ENCODE results near the gene CRHR1.

The CRHR1 gene

DNA sequence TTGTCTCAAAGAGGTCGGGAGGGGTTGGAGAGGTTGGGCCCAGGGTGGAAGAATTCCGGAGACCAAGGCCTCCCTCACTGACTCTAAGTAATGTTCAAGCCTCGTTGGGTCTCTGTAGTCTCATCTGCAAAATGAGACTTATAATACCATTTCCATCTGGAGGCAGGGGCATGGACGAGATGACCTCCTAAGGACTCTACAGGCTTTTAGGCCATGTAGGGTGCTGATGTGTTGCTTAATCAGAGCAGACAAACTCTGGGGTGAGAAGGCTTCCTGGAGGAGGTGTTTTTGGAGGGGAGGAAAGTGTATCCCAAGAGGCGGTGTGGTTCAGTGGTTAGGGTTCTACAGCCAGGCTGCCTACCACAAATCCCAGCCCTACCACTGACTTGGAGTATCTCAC lies 63.6 kb downstream of the CRHR1 start:
- Histone ChIP-seq H3K36me3 (ENCODE audit: control insufficient read depth in 5 of 5, insufficient read depth in 5 of 5, low read length in 5 of 5) (no peaks in the 10 kb centered on the region), H3K27ac (ENCODE audit: low read depth, low read length) (no peak overlapping the region), H3K9ac (ENCODE audit: low read length in 5 of 5) (no peak overlapping the region)

GRCh38 chr17:45848405-45848804 lies 64.3 kb downstream of the CRHR1 start:
- Histone ChIP-seq H3K4me3 (ENCODE audit: low read depth in 1 of 5, low read length in 5 of 5) (no peak overlapping the region), H3K9ac (ENCODE audit: low read length in 5 of 5) (no peak overlapping the region), H3K4me1 (ENCODE audit: control insufficient read depth in 5 of 5, insufficient read depth in 5 of 5, low read length in 5 of 5) (peaks cover 0 to 8% (median 3%) of the 10 kb centered on the region in 5 donors), H3K27me3 (ENCODE audit: control insufficient read depth in 5 of 5, insufficient read depth in 4 of 5, low read length in 5 of 5) (peaks cover 2 to 21% (median 16%) of the 10 kb centered on the region in 5 donors), H3K36me3 (ENCODE audit: control insufficient read depth in 5 of 5, insufficient read depth in 5 of 5, low read length in 5 of 5) (no peaks in the 10 kb centered on the region), H3K9me3 (ENCODE audit: control insufficient read depth in 5 of 5, low read length in 5 of 5) (no peaks in the 10 kb centered on the region), H3K27ac (ENCODE audit: low read depth, low read length) (no peak overlapping the region)

More for the DNA sequence above, 63.6 kb downstream of the CRHR1 start:
- Histone ChIP-seq H3K4me1 (ENCODE audit: control insufficient read depth in 5 of 5, insufficient read depth in 5 of 5, low read length in 5 of 5) (peaks cover 0 to 8% (median 3%) of the 10 kb centered on the region in 5 donors), H3K4me3 (ENCODE audit: low read depth in 1 of 5, low read length in 5 of 5) (no peak overlapping the region), H3K9me3 (ENCODE audit: control insufficient read depth in 5 of 5, low read length in 5 of 5) (no peaks in the 10 kb centered on the region), H3K27me3 (ENCODE audit: control insufficient read depth in 5 of 5, insufficient read depth in 4 of 5, low read length in 5 of 5) (peaks cover 2 to 21% (median 15%) of the 10 kb centered on the region in 5 donors)

- Histone ChIP-seq H3K9me3 (ENCODE audit: control insufficient read depth in 5 of 5, low read length in 5 of 5) (no peaks in the 10 kb centered on the region), H3K27ac (ENCODE audit: low read depth, low read length) (no peak overlapping the region), H3K9ac (ENCODE audit: low read length in 5 of 5) (no peak overlapping the region), H3K36me3 (ENCODE audit: control insufficient read depth in 5 of 5, insufficient read depth in 5 of 5, low read length in 5 of 5) (no peaks in the 10 kb centered on the region), H3K4me1 (ENCODE audit: control insufficient read depth in 5 of 5, insufficient read depth in 5 of 5, low read length in 5 of 5) (peaks cover 0 to 8% (median 3%) of the 10 kb centered on the region in 5 donors), H3K27me3 (ENCODE audit: control insufficient read depth in 5 of 5, insufficient read depth in 4 of 5, low read length in 5 of 5) (peaks cover 2 to 23% (median 21%) of the 10 kb centered on the region in 5 donors), H3K4me3 (ENCODE audit: low read depth in 1 of 5, low read length in 5 of 5) (no peak overlapping the region)
Measured at GRCh38 chr17:45848868-45849535, 64.9 kb downstream of the CRHR1 start.

GRCh38 chr17:45849536-45849990 lies 65.4 kb downstream of the CRHR1 start:
- no peak overlapping the region for H3K4me3 ChIP-seq (ENCODE audit: low read depth in 1 of 5, low read length in 5 of 5)
- H3K4me1 ChIP-seq (ENCODE audit: control insufficient read depth in 5 of 5, insufficient read depth in 5 of 5, low read length in 5 of 5) = peaks cover 0 to 8% (median 3%) of the 10 kb centered on the region in 5 donors
- no peaks in the 10 kb centered on the region for H3K36me3 ChIP-seq (ENCODE audit: control insufficient read depth in 5 of 5, insufficient read depth in 5 of 5, low read length in 5 of 5)
- H3K9ac ChIP-seq (ENCODE audit: low read length in 5 of 5) = no peak overlapping the region
- no peak overlapping the region for H3K27ac ChIP-seq (ENCODE audit: low read depth, low read length)
- H3K27me3 ChIP-seq (ENCODE audit: control insufficient read depth in 5 of 5, insufficient read depth in 4 of 5, low read length in 5 of 5) = peaks cover 2 to 23% (median 21%) of the 10 kb centered on the region in 5 donors
- no peaks in the 10 kb centered on the region for H3K9me3 ChIP-seq (ENCODE audit: control insufficient read depth in 5 of 5, low read length in 5 of 5)

- peaks cover 0 to 1% (median 0%) of the 10 kb centered on the region in 5 donors for H3K9me3 ChIP-seq (ENCODE audit: control insufficient read depth in 5 of 5, low read length in 5 of 5)
- H3K4me1 ChIP-seq (ENCODE audit: control insufficient read depth in 5 of 5, insufficient read depth in 5 of 5, low read length in 5 of 5) = peaks cover 0 to 8% (median 3%) of the 10 kb centered on the region in 5 donors
- peaks cover 2 to 23% (median 21%) of the 10 kb centered on the region in 5 donors for H3K27me3 ChIP-seq (ENCODE audit: control insufficient read depth in 5 of 5, insufficient read depth in 4 of 5, low read length in 5 of 5)
- H3K36me3 ChIP-seq (ENCODE audit: control insufficient read depth in 5 of 5, insufficient read depth in 5 of 5, low read length in 5 of 5) = no peaks in the 10 kb centered on the region
- no peak overlapping the region for H3K9ac ChIP-seq (ENCODE audit: low read length in 5 of 5)
- H3K4me3 ChIP-seq (ENCODE audit: low read depth in 1 of 5, low read length in 5 of 5) = no peak overlapping the region
- H3K27ac ChIP-seq (ENCODE audit: low read depth, low read length) = no peak overlapping the region
Measured at GRCh38 chr17:45850011-45850410, 65.9 kb downstream of the CRHR1 start.

DNA sequence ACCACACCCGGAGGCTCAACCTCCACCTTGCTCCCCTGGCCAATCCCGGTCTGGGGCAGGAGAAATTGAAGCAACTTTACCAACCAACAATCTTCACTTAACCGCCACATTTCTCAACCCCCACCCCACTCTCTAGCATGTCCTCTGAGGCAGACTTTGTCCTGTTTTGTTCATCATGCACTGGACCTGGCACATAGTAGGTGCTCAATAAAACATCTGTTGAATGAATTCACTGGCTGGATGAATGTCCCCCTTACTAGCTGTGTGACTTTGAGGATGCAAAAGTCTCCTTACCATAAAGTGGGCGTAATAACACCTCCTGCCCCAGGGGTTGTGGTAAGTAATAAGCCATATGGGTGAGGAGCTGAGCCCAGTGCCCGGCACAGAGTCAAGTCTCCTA lies 66.3 kb downstream of the CRHR1 start:
- Histone ChIP-seq H3K9me3 (ENCODE audit: control insufficient read depth in 5 of 5, low read length in 5 of 5) (peaks cover 0 to 5% (median 0%) of the 10 kb centered on the region in 5 donors), H3K9ac (ENCODE audit: low read length in 5 of 5) (no peak overlapping the region), H3K27ac (ENCODE audit: low read depth, low read length) (no peak overlapping the region), H3K4me3 (ENCODE audit: low read depth in 1 of 5, low read length in 5 of 5) (no peak overlapping the region), H3K4me1 (ENCODE audit: control insufficient read depth in 5 of 5, insufficient read depth in 5 of 5, low read length in 5 of 5) (peaks cover 0 to 8% (median 3%) of the 10 kb centered on the region in 5 donors), H3K27me3 (ENCODE audit: control insufficient read depth in 5 of 5, insufficient read depth in 4 of 5, low read length in 5 of 5) (peaks cover 2 to 21% (median 19%) of the 10 kb centered on the region in 5 donors), H3K36me3 (ENCODE audit: control insufficient read depth in 5 of 5, insufficient read depth in 5 of 5, low read length in 5 of 5) (no peaks in the 10 kb centered on the region)

- H3K27me3 ChIP-seq (ENCODE audit: control insufficient read depth in 5 of 5, insufficient read depth in 4 of 5, low read length in 5 of 5) = peaks cover 2 to 21% (median 15%) of the 10 kb centered on the region in 5 donors
- peaks cover 0 to 8% (median 3%) of the 10 kb centered on the region in 5 donors for H3K4me1 ChIP-seq (ENCODE audit: control insufficient read depth in 5 of 5, insufficient read depth in 5 of 5, low read length in 5 of 5)
- H3K36me3 ChIP-seq (ENCODE audit: control insufficient read depth in 5 of 5, insufficient read depth in 5 of 5, low read length in 5 of 5) = no peaks in the 10 kb centered on the region
- H3K27ac ChIP-seq (ENCODE audit: low read depth, low read length) = no peak overlapping the region
- no peak overlapping the region for H3K4me3 ChIP-seq (ENCODE audit: low read depth in 1 of 5, low read length in 5 of 5)
- H3K9ac ChIP-seq (ENCODE audit: low read length in 5 of 5) = no peak overlapping the region
- peaks cover 0 to 5% (median 0%) of the 10 kb centered on the region in 5 donors for H3K9me3 ChIP-seq (ENCODE audit: control insufficient read depth in 5 of 5, low read length in 5 of 5)
Measured at GRCh38 chr17:45851022-45851421, 66.9 kb downstream of the CRHR1 start.

DNA sequence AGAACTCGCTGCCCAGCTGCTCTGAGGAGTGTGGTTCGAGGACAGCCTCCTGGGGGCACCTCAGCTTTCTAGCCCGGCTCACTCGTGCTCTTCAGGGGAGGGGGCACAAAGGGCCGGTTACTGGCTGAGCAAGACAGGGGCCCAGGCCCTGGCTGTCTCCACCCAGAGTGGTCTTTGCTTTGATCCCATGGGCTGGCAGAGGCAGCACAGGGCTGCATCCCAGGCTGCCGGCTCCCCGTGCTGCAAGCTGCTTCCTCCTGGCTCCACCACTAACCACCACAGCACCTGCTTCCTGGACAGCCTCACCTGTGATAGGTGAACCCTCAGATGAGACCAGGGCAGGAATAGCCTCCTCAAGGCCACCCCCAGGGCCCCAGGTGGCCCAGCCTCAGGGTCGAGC lies 67.3 kb downstream of the CRHR1 start:
- peaks cover 0 to 5% (median 0%) of the 10 kb centered on the region in 5 donors for H3K9me3 ChIP-seq (ENCODE audit: control insufficient read depth in 5 of 5, low read length in 5 of 5)
- H3K4me1 ChIP-seq (ENCODE audit: control insufficient read depth in 5 of 5, insufficient read depth in 5 of 5, low read length in 5 of 5) = peaks cover 0 to 8% (median 3%) of the 10 kb centered on the region in 5 donors
- no peak overlapping the region for H3K27ac ChIP-seq (ENCODE audit: low read depth, low read length)
- no peak overlapping the region for H3K9ac ChIP-seq (ENCODE audit: low read length in 5 of 5)
- H3K36me3 ChIP-seq (ENCODE audit: control insufficient read depth in 5 of 5, insufficient read depth in 5 of 5, low read length in 5 of 5) = no peaks in the 10 kb centered on the region
- no peak overlapping the region for H3K4me3 ChIP-seq (ENCODE audit: low read depth in 1 of 5, low read length in 5 of 5)
- peaks cover 0 to 17% (median 15%) of the 10 kb centered on the region in 5 donors for H3K27me3 ChIP-seq (ENCODE audit: control insufficient read depth in 5 of 5, insufficient read depth in 4 of 5, low read length in 5 of 5)

- Histone ChIP-seq H3K27me3 (ENCODE audit: control insufficient read depth in 5 of 5, insufficient read depth in 4 of 5, low read length in 5 of 5) (peaks cover 0 to 17% (median 15%) of the 10 kb centered on the region in 5 donors), H3K36me3 (ENCODE audit: control insufficient read depth in 5 of 5, insufficient read depth in 5 of 5, low read length in 5 of 5) (no peaks in the 10 kb centered on the region), H3K27ac (ENCODE audit: low read depth, low read length) (no peak overlapping the region), H3K4me1 (ENCODE audit: control insufficient read depth in 5 of 5, insufficient read depth in 5 of 5, low read length in 5 of 5) (peaks cover 0 to 8% (median 3%) of the 10 kb centered on the region in 5 donors), H3K9me3 (ENCODE audit: control insufficient read depth in 5 of 5, low read length in 5 of 5) (peaks cover 0 to 5% (median 0%) of the 10 kb centered on the region in 5 donors), H3K9ac (ENCODE audit: low read length in 5 of 5) (no peak overlapping the region), H3K4me3 (ENCODE audit: low read depth in 1 of 5, low read length in 5 of 5) (no peak overlapping the region)
Measured at GRCh38 chr17:45851873-45852272, 67.8 kb downstream of the CRHR1 start.

GRCh38 chr17:45852535-45853297 lies 68.6 kb downstream of the CRHR1 start:
- Histone ChIP-seq H3K27ac (ENCODE audit: low read depth, low read length) (no peak overlapping the region), H3K36me3 (ENCODE audit: control insufficient read depth in 5 of 5, insufficient read depth in 5 of 5, low read length in 5 of 5) (no peaks in the 10 kb centered on the region), H3K9ac (ENCODE audit: low read length in 5 of 5) (no peak overlapping the region), H3K4me3 (ENCODE audit: low read depth in 1 of 5, low read length in 5 of 5) (no peak overlapping the region), H3K9me3 (ENCODE audit: control insufficient read depth in 5 of 5, low read length in 5 of 5) (peaks cover 0 to 5% (median 0%) of the 10 kb centered on the region in 5 donors), H3K4me1 (ENCODE audit: control insufficient read depth in 5 of 5, insufficient read depth in 5 of 5, low read length in 5 of 5) (peaks cover 0 to 8% (median 3%) of the 10 kb centered on the region in 5 donors), H3K27me3 (ENCODE audit: control insufficient read depth in 5 of 5, insufficient read depth in 4 of 5, low read length in 5 of 5) (peaks cover 0 to 17% (median 15%) of the 10 kb centered on the region in 5 donors)
